Left cardiac atrium (tissue), 4 donors: ENCODE results near the gene MAGI2. TPM values are rescaled to one million over a fixed set of nuclear protein-coding genes. Genes with fewer than 3 reads are reported as not detected.
"Not testable (repeated sequence)": the region's sequence is repeated elsewhere in the genome, so short reads cannot be mapped to it uniquely, and the experiment has no call there.

Experiments used
- ATAC-seq, 2 donors: fragments of 200-7000 bp; cut with Tn5 transposase; one replicate each; pipeline ENCODE4 v1.9.1; 2020; ENCODE audit warnings: mild to moderate bottlenecking in 2 of 2, moderate library complexity in 2 of 2
- DNase-seq: peaks from one replicate; pipeline ENCODE4 v3.0.0-alpha.2; 2020
- intact Hi-C, 2 donors: fragments of 100-400 bp; cut with DNase I; formaldehyde crosslinking; loops; one replicate each; pipeline versions ENCODE4 v1.14.1 to v1.15.1; 2022 to 2023
- total RNA-seq, 2 donors: library from RNA; stranded (reverse); fragmentation: NEBNext Ultra II Directional; extraction: Animal tissue kit (Norgen Biotek cat#: 25700); gene quantifications; one replicate each; pipeline ENCODE4 v1.2.1, GENCODE V29; 2021
- donor health status: DM: no; HTN: yes; CAD: no.
- donor health status: DM: no; HTN: yes; CAD: no; lungs with severe emphysema.
- donor health status: DM: yes; HTN: yes; CAD: no.
- donor health status: Dilated cardiomyopathy.

MAGI2 gene
- total RNA-seq, 2 donors from 2014 or later: 7.2 to 8.7 TPM

DNA sequence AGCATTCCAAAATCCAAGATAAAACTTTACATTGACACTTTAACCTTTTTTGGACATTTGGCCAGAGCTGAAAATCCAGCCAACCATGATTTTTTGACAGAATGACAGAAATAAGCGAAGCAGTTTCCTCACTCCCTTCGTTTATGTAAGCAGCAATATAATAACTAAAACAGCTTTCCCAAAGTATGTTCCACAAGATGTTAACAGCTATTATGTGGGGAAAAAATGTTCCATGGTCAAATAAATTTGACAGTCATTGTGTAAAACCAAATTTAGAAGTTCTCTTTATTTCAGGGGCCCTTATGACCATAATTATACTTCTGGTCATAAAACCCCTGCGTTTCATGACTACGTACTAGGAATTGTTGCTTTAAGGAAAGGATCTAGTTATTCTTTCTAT lies 416.5 kb downstream of the MAGI2 start:
- intact Hi-C loops: no loop called here
- no peak for ATAC-seq
- no peak for DNase-seq

GRCh38 chr7:79036356-79036755 lies 417.1 kb downstream of the MAGI2 start:
- intact Hi-C loops: no loop called here
- DNase-seq (no peak), ATAC-seq (no peak)

DNA sequence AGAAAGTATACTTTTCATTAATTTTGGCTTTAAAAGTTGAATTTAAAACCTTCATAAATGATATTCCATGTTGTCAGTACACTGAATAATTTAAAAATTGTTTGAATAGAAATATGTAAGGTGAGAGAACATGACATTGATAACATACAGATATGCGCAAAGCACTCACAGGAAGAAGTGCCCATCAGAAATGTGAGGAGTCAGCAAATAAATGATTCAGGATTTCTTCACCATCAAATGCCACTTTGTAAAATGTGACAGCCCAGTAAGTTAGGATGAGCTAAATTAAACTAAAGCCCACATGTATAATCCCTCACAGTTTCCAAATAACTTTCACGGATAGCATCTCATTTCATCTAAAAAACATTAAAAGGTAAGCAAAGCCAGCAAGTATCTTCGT lies 417.6 kb downstream of the MAGI2 start:
- intact Hi-C loops: no loop called here
- DNase-seq: no peak
- no peak for ATAC-seq

GRCh38 chr7:79034730-79035129 lies 418.7 kb downstream of the MAGI2 start:
- intact Hi-C loops: no loop called here
- ATAC-seq (no peak), DNase-seq (no peak)

DNA sequence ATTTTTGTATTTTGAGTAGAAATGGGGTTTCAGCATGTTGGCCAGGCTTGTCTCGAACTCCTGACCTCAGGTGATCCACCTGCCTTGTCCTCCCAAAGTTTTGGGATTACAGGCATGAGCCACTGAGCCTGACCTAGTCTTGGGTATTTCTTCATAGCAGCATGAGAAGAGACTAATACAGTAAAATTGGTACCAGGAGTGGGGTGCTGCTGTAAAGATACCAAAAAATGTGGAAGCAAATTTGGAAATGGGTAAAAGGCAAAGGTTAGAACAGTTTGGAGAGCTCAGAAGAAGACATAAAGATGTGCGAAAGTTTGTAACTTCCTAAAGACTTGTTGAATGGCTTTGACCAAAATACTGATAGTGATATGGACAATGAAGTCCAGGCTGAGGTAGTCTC lies 433.8 kb downstream of the MAGI2 start:
- DNase-seq, ATAC-seq, intact Hi-C loops: not testable (repeated sequence)

- DNase-seq: no peak
- ATAC-seq: no peak
- intact Hi-C loops: no loop called here
Observed at GRCh38 chr7:79011921-79012320, 441.5 kb downstream of the MAGI2 start.

- intact Hi-C loops: no loop called here
- no peak for ATAC-seq
- DNase-seq: no peak
Observed at GRCh38 chr7:79009647-79010046, 443.8 kb downstream of the MAGI2 start.

- intact Hi-C loops: no loop called here
- ATAC-seq (no peak), DNase-seq (no peak)
Observed at GRCh38 chr7:79008786-79009185, 444.7 kb downstream of the MAGI2 start.

- ATAC-seq (no peak), DNase-seq (no peak)
- intact Hi-C loops: no loop called here
Observed at GRCh38 chr7:78996013-78996412, 457.5 kb downstream of the MAGI2 start.

GRCh38 chr7:78993341-78993740 lies 460.1 kb downstream of the MAGI2 start:
- DNase-seq (no peak), ATAC-seq (no peak)
- intact Hi-C loops: no loop called here

GRCh38 chr7:78985509-78985908 lies 468.0 kb downstream of the MAGI2 start:
- ATAC-seq: no peak
- no peak for DNase-seq

GRCh38 chr7:78983483-78983882 lies 470.0 kb downstream of the MAGI2 start:
- DNase-seq (no peak), ATAC-seq (no peak)
- intact Hi-C loops: no loop called here

More at GRCh38 chr7:78985509-78985908, 468.0 kb downstream of the MAGI2 start:
- intact Hi-C loops: no loop called here

DNA sequence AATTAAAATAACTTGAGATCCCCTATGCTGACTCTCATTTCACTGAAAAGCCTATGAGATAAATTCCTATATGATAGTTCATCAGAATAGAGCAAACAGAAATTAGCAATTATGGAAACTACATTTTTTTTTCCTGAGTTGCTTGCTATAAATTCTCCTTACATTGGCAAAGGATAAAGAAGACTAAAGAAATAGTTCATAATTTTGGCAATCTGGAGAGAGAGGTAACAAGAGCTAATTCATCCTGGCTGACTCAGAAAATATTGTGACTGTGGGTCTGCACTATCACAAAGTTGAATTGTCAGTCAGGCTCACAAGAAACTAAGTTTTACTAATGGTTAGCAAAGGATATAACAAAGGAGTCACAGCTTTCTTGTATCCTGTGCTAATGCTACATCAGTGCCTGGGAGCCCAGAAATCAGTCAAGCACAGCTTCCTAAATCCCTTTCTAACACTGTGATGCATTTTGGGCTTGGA lies 483.0 kb downstream of the MAGI2 start:
- ATAC-seq: no peak
- intact Hi-C loops: no loop called here
- DNase-seq: no peak

- intact Hi-C loops: no loop called here
- DNase-seq (no peak), ATAC-seq (no peak)
Observed at GRCh38 chr7:78968951-78969350, 484.5 kb downstream of the MAGI2 start.

DNA sequence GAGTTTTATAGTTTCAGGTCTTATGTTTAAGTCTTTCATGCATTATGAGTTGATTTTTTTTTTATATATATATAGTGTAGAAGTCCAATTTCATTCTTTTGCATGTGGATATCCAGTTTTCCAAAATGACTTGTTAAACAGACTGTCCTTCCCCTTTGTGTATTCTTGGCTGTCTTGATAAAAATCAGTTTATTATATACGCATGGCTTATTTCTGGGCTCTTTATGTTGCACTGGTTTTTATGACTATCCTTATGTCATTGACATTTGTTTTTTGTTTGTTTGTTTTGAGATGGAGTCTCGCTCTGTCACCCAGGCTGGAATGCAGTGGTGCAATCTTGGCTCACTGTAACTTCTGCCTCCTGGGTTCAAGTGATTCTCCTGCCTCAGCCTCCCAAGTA lies 485.9 kb downstream of the MAGI2 start:
- intact Hi-C loops, DNase-seq, ATAC-seq: not testable (repeated sequence)

- ATAC-seq (no peak), DNase-seq (no peak)
- intact Hi-C loops: no loop called here
Observed at GRCh38 chr7:78967046-78967445, 486.4 kb downstream of the MAGI2 start.

- intact Hi-C loops: no loop called here
- no peak for DNase-seq
- no peak for ATAC-seq
Observed at GRCh38 chr7:78959477-78959876, 494.0 kb downstream of the MAGI2 start.

DNA sequence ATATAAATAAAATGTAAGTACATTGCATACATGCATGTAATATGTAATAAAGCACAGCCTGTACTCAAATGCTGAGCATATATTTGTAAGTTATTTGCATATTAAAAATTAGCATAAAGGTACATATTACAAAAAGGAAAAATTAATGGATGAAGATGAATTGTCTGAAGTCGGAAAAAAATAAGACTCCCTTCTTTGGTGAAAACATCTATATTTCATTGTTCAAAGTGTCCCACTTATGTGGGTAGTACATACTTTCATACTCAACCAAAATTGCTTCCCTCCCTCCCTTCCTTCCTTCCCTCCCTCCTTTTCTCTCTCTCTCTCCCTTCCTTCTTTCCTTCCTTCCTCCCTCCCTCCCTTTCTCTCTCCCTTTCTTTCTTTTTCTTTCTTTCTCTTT lies 498.1 kb downstream of the MAGI2 start:
- intact Hi-C loops: no loop called here
- DNase-seq: no peak
- ATAC-seq: no peak

GRCh38 chr7:78953726-78954363 lies 499.6 kb downstream of the MAGI2 start:
- no peak for ATAC-seq
- intact Hi-C loops: no loop called here
- DNase-seq: no peak

DNA sequence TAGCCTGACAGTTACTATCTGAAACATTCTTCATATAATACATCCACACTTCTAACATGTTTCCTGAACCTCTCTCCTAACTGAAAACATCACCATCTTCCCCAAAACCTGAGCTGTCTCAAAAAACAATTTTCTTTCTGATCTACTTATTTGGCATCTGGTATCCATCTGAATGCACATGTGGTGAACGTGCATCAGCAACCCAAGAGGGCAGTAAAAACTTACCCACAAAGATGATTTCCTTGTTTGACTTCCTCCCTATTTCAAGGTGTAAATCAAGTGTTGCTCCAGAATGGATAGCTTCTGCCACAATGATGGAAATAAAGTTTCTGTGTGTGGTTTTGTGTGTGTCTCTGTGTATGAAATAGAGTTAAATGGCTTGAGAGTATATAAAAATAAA lies 500.4 kb downstream of the MAGI2 start:
- DNase-seq (no peak), ATAC-seq (no peak)
- intact Hi-C loops: no loop called here

DNA sequence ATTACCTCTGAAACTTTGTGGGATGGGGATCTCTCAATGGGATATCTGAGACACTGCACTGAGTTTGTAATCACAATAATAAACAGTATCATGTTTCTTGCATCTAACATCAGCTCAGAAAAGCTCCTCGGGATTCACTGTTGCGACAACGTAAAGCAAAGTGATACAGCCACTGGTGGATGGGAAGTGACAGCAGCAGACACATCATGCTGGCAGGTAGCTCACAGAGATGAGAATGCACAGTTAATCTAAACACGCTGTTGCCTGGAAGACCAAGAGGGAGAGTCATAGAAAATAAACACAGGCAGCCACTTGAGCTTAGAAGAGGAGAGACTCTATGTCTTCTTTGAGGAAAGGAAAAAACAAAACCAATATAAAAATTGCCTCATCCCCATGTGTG lies 513.8 kb downstream of the MAGI2 start:
- no peak for ATAC-seq
- intact Hi-C loops: no loop called here
- DNase-seq: no peak

DNA sequence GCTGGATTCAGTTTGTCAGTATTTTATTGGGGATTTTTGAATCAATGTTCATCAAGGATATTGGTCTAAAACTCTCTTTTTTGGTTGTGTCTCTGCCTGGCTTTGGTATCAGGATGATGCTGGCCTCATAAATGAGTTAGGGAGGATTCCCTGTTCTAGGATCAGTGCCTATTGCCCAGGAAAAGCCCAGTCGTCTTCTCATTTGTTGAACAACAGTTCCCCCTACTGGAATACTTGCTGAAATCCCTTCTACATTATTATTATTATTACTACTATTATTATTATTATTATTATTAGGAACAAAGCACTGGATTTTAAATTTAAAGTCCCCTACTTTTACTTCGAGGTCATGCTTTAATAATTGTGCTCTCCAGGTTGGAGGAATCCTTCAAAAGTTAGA lies 528.9 kb downstream of the MAGI2 start:
- intact Hi-C loops: no loop called here
- ATAC-seq: no peak
- no peak for DNase-seq
